Measurements from ENCODE around the gene CIB4. TPM values are rescaled to one million over a fixed set of nuclear protein-coding genes. Genes with fewer than 3 reads are reported as not detected.
"Not testable (repeated sequence)": the region's sequence is repeated elsewhere in the genome, so short reads cannot be mapped to it uniquely, and the experiment has no call there.

The CIB4 gene
- total RNA-seq, 1 donor from 2014 or later: not detected

- Mint-ChIP-seq H3K9me3 (ENCODE audit: low read depth) (no peaks in the 10 kb centered on the region), H3K27me3 (ENCODE audit: low read depth) (peaks cover 79% of the 10 kb centered on the region), H3K4me3 (ENCODE audit: unreplicated experiment) (no peak overlapping the region), H3K4me1 (ENCODE audit: low read depth) (peaks cover 6% of the 10 kb centered on the region), H3K36me3 (ENCODE audit: low read depth) (peaks cover 2% of the 10 kb centered on the region), H3K27ac (ENCODE audit: unreplicated experiment) (no peak overlapping the region)
- no peak for TF ChIP-seq CTCF (IDR thresholded peaks at IDR 0.05)
- peak; percentile 49 for DNase-seq (ENCODE audit: low spot score)
Observed at GRCh38 chr2:26567534-26567933, 73.6 kb downstream of the CIB4 start.

- not testable (repeated sequence) for H3K9me3 Mint-ChIP-seq (ENCODE audit: low read depth); H3K4me3 Mint-ChIP-seq (ENCODE audit: unreplicated experiment); H3K4me1 Mint-ChIP-seq (ENCODE audit: low read depth); H3K36me3 Mint-ChIP-seq (ENCODE audit: low read depth); H3K27ac Mint-ChIP-seq (ENCODE audit: unreplicated experiment)
- peak; percentile 20 for DNase-seq (ENCODE audit: low spot score)
- peaks cover 73% of the 10 kb centered on the region for H3K27me3 Mint-ChIP-seq (ENCODE audit: low read depth)
Observed at GRCh38 chr2:26566731-26567130, 74.4 kb downstream of the CIB4 start.

- DNase-seq (ENCODE audit: low spot score): peak; percentile 80
- no peak overlapping the region for H3K27ac Mint-ChIP-seq (ENCODE audit: unreplicated experiment)
- peaks cover 67% of the 10 kb centered on the region for H3K27me3 Mint-ChIP-seq (ENCODE audit: low read depth)
- H3K4me3 Mint-ChIP-seq (ENCODE audit: unreplicated experiment): no peak overlapping the region
- H3K9me3 Mint-ChIP-seq (ENCODE audit: low read depth): no peaks in the 10 kb centered on the region
- TF ChIP-seq CTCF (IDR thresholded peaks at IDR 0.05): no peak
- H3K36me3 Mint-ChIP-seq (ENCODE audit: low read depth): no peaks in the 10 kb centered on the region
- H3K4me1 Mint-ChIP-seq (ENCODE audit: low read depth): peaks cover 6% of the 10 kb centered on the region
Observed at GRCh38 chr2:26566081-26566375, 75.1 kb downstream of the CIB4 start.

GRCh38 chr2:26564121-26564644, 77.0 kb downstream of the CIB4 start:
- Mint-ChIP-seq H3K4me1 (ENCODE audit: low read depth) (peaks cover 6% of the 10 kb centered on the region), H3K36me3 (ENCODE audit: low read depth) (peaks cover 2% of the 10 kb centered on the region), H3K27me3 (ENCODE audit: low read depth) (peaks cover 61% of the 10 kb centered on the region), H3K4me3 (ENCODE audit: unreplicated experiment) (no peak overlapping the region), H3K27ac (ENCODE audit: unreplicated experiment) (no peak overlapping the region), H3K9me3 (ENCODE audit: low read depth) (no peaks in the 10 kb centered on the region)
- TF ChIP-seq CTCF (IDR thresholded peaks at IDR 0.05): no peak
- no peak for DNase-seq (ENCODE audit: low spot score)

GRCh38 chr2:26563686-26564085, 77.5 kb downstream of the CIB4 start:
- no peaks in the 10 kb centered on the region for H3K9me3 Mint-ChIP-seq (ENCODE audit: low read depth)
- peaks cover 6% of the 10 kb centered on the region for H3K4me1 Mint-ChIP-seq (ENCODE audit: low read depth)
- no peak overlapping the region for H3K27ac Mint-ChIP-seq (ENCODE audit: unreplicated experiment)
- peaks cover 62% of the 10 kb centered on the region for H3K27me3 Mint-ChIP-seq (ENCODE audit: low read depth)
- no peak for DNase-seq (ENCODE audit: low spot score)
- H3K4me3 Mint-ChIP-seq (ENCODE audit: unreplicated experiment): no peak overlapping the region
- H3K36me3 Mint-ChIP-seq (ENCODE audit: low read depth): peaks cover 2% of the 10 kb centered on the region
- no peak for TF ChIP-seq CTCF (IDR thresholded peaks at IDR 0.05)

GRCh38 chr2:26562811-26563645, 78.1 kb downstream of the CIB4 start:
- Mint-ChIP-seq H3K27me3 (ENCODE audit: low read depth) (peaks cover 63% of the 10 kb centered on the region), H3K4me3 (ENCODE audit: unreplicated experiment) (no peak overlapping the region), H3K27ac (ENCODE audit: unreplicated experiment) (no peak overlapping the region), H3K36me3 (ENCODE audit: low read depth) (peaks cover 2% of the 10 kb centered on the region), H3K9me3 (ENCODE audit: low read depth) (no peaks in the 10 kb centered on the region), H3K4me1 (ENCODE audit: low read depth) (peaks cover 9% of the 10 kb centered on the region)
- no peak for TF ChIP-seq CTCF (IDR thresholded peaks at IDR 0.05)
- DNase-seq (ENCODE audit: low spot score): no peak
